ENCODE measurements around the gene HIPK2.
"Not testable (repeated sequence)": the region's sequence is repeated elsewhere in the genome, so short reads cannot be mapped to it uniquely, and the experiment has no call there.

The HIPK2 gene

DNA sequence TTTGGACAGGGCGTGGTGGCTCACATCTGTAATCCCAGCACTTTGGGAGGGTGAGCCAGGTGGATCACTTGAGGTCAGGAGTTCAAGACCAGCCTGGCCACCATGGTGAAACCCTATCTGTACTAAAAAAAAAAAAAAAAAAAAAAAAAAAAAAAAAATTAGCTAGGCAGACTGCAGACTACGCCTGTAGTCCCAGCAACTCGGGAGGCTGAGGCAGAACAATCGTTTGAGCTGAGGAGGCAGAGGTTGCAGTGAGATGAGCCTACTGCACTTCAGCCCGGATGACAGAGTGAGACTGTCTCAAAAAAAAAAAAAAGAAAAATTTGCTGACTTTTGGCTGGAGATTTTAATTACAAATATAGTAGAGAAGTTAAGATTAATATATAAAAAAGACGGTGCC is 104.0 kb downstream of the HIPK2 start:
- DNase-seq (ENCODE audit: low spot score) = no peak

DNA sequence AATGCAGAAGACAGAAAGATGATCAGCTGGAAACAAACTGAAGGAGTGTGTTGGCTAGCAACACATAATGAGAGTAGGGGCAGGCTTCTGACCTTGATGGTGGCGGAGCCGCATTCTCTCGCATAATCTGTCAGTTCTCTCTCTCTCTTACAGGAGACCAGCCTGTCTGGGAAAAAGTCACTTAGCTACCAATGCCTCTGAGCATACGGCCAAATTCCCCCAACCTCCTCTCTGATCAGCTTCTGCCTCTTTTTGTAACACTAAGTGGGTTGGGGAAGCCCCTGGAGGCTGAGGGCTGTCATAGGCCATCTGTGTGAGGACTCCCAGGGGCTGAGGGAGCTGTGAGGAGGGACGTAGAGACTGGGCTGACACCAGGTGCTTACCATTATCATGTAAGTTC is 104.6 kb downstream of the HIPK2 start:
- no peak for DNase-seq (ENCODE audit: low spot score)

DNA sequence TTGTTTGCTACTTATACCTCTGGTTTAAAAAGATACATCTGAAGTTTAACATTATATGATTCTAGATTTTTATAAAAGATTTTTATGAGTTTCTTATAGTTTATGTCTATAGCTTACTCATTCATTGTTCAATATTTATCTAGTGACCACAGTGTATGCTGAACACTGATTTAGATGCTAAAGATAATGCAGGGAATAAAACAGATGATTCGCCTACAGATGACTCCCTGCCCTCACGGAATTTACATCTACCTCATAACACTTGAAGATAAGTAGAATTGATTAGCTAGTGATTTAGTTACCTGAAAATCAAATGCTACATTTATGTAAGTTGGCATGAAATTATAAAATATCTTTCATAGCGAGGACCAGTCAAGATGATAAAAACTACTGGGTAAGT is 105.8 kb downstream of the HIPK2 start:
- no peak for DNase-seq (ENCODE audit: low spot score)

DNA sequence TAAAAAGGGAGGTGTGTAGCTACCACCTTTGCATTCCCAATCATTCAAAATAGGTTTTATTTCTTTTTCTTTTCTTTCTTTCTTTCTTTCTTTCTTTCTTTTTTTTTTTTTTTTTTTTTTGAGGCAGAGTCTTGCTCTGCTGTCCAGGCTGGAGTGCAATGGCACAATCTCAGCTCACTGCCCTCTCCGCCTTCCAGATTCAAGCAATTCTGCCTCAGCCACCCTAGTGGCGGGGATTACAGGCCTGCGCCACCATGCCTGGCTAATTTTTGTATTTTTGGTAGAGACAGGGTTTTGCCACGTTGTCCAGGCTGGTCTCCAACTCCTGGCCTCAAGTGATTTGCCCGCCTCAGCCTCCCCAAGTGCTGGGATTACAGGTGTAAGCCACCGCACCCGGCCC is 107.1 kb downstream of the HIPK2 start:
- not testable (repeated sequence) for DNase-seq (ENCODE audit: low spot score)

DNA sequence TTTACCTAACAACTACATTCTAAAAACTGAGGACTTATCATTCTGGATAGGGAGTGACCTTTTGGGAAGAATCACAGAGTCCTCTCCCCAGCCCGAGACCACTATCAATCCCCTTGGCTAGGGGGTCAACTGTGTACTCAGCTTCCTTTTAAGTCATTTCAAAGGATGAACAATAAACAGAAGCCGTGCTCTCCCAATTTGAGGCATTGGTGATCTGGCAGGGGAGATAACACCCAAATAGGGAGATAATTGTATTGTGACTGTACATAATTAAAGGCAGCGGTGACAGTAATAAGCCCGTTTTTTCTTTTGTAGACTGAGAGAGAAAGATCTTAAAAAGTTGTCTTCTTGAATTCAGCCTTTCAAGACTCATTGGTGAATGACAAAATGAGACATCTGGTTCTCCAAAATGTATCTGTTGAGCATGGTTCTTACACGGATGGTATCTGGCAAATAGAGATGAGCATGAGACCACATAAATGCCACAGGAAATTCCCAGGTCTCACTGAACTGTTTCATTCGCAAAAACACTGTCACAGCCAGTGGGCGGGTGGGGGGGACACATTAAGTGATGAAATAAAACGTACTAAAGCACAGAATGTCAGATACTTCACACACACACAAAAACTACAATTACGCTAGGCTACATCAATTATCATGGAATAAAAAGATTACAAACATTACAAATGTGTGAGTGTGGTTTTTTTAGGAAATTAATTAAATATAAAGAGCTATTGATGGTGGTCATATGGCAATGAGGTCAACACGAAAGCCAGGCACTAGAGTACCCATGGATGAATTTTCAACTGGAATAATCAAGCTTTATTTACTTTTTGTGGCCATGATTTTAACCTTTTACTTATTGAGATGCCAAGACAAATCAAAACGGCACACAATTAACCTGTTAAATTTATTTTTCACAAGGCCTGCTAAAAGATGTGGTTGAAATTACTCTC is 108.4 kb downstream of the HIPK2 start:
- DNase-seq (ENCODE audit: low spot score) = no peak

GRCh38 chr7:139667377-139667776 is 110.4 kb downstream of the HIPK2 start:
- DNase-seq (ENCODE audit: low spot score) = no peak

GRCh38 chr7:139666501-139666900 is 111.3 kb downstream of the HIPK2 start:
- no peak for DNase-seq (ENCODE audit: low spot score)

GRCh38 chr7:139664434-139664833 is 113.4 kb downstream of the HIPK2 start:
- DNase-seq (ENCODE audit: low spot score) = no peak

GRCh38 chr7:139663608-139664177 is 114.1 kb downstream of the HIPK2 start:
- DNase-seq (ENCODE audit: low spot score) = no peak

DNA sequence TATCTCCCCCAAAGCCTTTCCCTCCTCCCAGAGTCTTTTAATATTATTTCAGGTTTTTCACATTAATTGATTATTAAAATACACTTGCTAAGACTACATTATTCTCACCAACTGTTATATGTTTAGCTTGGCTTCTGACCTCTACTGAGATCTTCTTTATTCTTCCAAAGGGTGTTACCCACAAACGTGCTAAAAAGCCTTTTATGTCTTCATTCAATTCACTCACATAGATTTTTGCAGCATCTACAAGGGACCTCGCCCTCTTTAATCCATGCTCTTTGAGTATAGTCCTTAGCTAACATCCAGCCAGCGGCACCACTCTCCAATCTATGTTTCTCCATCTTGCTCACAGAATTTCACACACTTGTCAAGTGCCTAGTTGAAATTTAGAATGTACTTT is 115.9 kb downstream of the HIPK2 start:
- no peak for DNase-seq (ENCODE audit: low spot score)

GRCh38 chr7:139661043-139661440 is 116.8 kb downstream of the HIPK2 start:
- DNase-seq (ENCODE audit: low spot score) = no peak

DNA sequence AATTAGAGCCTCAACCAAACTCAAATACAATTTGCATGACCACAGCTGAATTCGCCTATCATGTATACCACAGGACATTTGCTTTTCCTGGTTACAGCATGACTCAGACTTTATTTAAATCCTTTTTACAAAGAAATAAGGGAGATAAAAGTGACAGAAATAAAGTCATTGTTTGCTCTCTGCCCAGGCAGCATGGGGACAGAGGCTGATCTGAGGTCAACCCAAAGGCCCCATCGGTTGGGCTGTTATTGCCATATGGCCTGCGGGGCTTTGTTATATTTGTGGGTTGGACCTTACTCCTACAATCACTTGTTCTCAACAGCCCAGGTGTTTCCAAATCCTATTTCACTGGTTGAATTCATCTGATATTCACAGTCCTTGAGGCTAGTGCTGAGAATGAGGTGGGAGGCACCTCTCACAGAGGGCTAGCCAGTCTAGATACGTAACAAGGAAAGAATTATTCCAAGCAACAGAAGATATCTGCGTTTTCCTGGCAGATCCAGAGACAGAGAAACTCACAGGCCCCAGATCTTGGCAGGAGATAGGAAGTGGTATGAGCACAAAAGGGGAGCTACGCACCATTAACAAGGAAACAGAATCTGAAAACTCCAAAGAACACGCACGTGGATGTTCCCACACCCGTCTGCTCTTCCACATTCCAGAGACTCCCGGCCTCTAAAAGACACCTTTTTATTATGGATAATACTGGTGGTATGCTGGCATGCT is 117.3 kb downstream of the HIPK2 start:
- no peak for DNase-seq (ENCODE audit: low spot score)

DNA sequence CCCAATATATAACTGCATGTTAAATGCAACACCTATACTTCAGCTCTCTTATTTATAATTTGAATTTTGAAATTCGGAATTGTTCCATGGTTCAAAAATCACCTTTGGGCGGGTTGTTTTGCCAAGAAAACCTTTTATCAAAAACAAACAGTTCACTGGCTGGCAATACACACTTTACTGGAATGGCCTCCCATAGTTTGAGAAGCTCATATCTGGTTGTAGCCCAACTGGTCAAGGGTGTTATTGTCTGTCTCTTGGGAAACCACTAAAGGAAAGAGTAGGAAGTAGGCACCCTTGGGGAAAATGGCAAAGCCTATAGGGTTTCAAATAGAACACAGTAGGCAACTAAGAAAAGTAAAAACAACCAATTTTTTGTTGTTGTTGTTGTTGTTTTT is 117.9 kb downstream of the HIPK2 start:
- no peak for DNase-seq (ENCODE audit: low spot score)

- no peak for DNase-seq (ENCODE audit: low spot score)
Measured at GRCh38 chr7:139658908-139659675, 118.7 kb downstream of the HIPK2 start.

GRCh38 chr7:139658296-139658695 is 119.5 kb downstream of the HIPK2 start:
- DNase-seq (ENCODE audit: low spot score) = no peak

DNA sequence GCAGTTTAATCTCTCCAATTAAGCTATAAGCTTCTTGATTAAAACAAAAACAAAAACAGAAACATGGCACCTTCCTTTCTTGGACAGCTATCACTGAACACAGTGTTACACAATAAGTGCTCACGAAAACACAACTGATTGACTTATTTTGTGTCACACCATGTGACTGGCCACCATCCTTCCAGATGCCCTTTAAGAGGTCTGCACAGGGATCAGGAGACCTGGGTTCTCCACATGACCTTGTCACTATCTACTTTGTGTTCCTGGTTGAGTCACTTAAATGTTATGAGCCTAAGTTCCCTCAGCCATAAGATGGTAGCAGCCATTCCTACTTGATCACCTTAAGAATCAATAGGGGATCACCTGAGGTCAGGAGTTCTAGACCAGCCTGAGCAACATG is 120.1 kb downstream of the HIPK2 start:
- no peak for DNase-seq (ENCODE audit: low spot score)

DNA sequence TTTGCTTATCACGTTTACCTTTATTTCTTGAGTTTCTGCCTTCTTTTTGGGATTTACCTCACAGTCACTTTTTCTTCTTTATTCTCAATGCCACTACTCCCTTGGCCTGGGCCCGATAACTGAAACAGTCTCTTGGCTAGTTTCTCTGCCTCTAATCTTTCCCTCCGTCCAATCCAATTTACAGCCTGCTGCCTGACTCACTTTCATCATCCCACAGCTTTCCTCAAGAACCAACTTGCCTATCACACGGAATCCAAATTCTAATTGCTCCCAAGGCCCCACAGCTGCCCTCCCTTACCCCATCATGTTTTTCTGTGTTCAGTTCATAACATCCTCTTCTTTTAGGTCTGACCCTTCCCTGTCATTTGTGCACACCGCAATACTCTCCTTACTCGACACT is 121.4 kb downstream of the HIPK2 start:
- DNase-seq (ENCODE audit: low spot score) = no peak

DNA sequence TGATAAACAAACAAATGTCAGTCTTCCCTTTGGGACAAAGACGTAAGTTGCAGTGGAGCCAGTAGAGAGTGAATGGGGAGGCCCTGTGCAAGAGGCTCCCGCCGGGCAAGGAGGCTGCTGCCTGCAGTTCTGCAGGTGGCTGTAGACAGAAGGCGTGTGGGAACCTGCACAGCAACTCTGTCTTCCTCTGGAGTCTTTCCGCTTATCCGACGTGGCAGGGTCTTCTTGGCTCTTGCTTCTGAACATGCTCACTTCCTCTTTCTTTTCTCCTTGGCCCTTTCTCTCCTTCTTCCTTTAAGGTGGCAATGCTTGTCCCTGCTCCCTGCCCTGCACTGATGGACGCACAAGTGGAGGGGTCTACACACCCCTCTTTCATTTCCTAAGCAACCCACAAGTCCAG is 122.5 kb downstream of the HIPK2 start:
- DNase-seq (ENCODE audit: low spot score) = no peak

DNA sequence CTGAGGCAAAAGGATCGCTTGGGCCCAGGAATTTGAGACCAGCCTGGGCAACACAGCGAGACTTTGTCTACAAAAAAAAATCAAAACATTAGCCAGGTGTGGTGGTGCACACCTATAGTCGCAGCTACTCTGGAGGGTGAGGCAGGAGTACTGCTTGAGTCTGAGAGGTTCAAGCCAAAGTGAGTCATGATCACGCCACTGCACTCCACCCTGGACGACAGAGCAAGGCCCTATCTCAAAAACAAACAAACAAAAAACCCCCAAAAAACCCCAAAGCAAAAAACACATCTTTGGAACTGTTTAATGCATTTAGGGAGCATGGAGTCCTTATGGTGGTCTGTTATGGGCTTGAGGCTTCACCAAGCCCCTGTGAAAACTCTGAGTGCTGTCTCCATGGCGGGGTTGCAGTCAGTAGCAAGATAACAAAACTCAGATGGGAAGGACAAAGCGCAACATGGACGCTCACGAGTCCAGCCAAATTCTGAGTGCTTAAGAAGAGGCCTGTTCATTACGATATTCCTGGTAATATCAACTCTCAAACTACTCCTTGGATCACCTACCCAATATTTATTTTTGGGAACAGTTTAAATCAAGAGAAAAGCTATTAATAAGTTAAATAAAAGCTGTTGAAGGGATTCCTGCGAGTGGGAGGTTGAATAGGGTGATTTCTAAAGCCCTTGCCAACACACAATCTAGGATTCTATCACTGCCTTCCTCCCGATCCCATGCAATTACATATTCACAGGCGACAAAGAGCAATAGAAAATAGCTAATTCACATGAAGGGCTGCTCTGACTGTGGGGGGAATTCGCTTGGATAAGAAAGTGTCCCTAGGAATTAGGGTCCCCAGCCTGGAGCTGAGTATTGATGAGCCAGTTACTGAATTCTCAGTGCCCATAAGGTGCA is 123.3 kb downstream of the HIPK2 start:
- no peak for DNase-seq (ENCODE audit: low spot score)

DNA sequence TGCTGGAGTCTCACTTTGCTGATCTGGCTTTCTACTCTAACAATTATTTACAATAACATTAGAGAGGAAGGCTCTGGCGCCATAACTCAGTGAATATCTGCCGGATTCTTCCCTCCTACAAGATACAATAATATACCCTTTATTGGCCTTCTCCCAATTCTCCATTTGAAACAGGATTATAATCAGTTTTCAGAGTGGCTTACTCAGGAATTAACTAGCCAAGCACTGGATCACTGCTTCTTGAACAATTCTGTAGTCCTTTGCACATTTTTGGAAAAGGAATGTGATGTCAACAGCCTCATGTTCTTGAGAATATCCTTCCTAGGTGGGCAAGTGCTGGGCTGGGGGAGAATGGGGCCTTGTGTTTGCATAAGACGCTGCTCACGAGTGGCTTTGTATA is 125.9 kb downstream of the HIPK2 start:
- no peak for DNase-seq (ENCODE audit: low spot score)

- DNase-seq (ENCODE audit: low spot score) = no peak
Measured at GRCh38 chr7:139651308-139651707, 126.5 kb downstream of the HIPK2 start.
